H9 (cell line): ENCODE results near the gene VEZT. TPM values are rescaled to one million over a fixed set of nuclear protein-coding genes. Genes with fewer than 3 reads are reported as not detected.

ENCODE experiments used
- DNase-seq: peaks from one replicate; pipeline ENCODE4 v3.0.0-alpha.2; 2017
- H2AFZ ChIP-seq: one replicate; pipeline ENCODE4 v1.6.1; 2013; ENCODE audit warnings: mild to moderate bottlenecking, low read length, control low read depth, moderate library complexity
- H2AK5ac ChIP-seq: 2 replicates; pipeline ENCODE4 v1.6.1; 2013; ENCODE audit warnings: low read length, control low read depth, mixed read lengths; ENCODE audit not compliant: insufficient read length
- H2BK120ac ChIP-seq: one replicate; pipeline ENCODE4 v1.6.1; 2013; ENCODE audit warnings: low read depth, mild to moderate bottlenecking, low read length, control low read depth, inconsistent platforms; ENCODE audit not compliant: poor library complexity, severe bottlenecking
- H2BK12ac ChIP-seq: 2 replicates; pipeline ENCODE4 v1.6.1; 2013; ENCODE audit warnings: low read length, control low read depth, mixed read lengths, low read depth; ENCODE audit not compliant: insufficient read length
- H2BK15ac ChIP-seq: 2 replicates; pipeline ENCODE4 v1.6.1; 2013; ENCODE audit warnings: low read depth, low read length, control low read depth
- H2BK20ac ChIP-seq: one replicate; pipeline ENCODE4 v1.6.1; 2013; ENCODE audit warnings: low read depth, mild to moderate bottlenecking, low read length, control low read depth, inconsistent platforms; ENCODE audit not compliant: poor library complexity, severe bottlenecking
- H2BK5ac ChIP-seq: 2 replicates; pipeline ENCODE4 v1.6.1; 2013; ENCODE audit warnings: low read length, control low read depth, mixed read lengths; ENCODE audit not compliant: insufficient read length
- H3K14ac ChIP-seq: 2 replicates; pipeline ENCODE4 v1.6.1; 2013; ENCODE audit warnings: low read length, control low read depth; ENCODE audit not compliant: insufficient read depth
- H3K18ac ChIP-seq: 2 replicates; pipeline ENCODE4 v1.6.1; 2013; ENCODE audit warnings: low read depth, mild to moderate bottlenecking, mixed read lengths, low read length, control low read depth; ENCODE audit not compliant: insufficient read length
- H3K23ac ChIP-seq: 2 replicates; pipeline ENCODE4 v1.6.1; 2013; ENCODE audit warnings: low read length, control low read depth, mixed read lengths, low read depth; ENCODE audit not compliant: insufficient read length
- H3K23me2 ChIP-seq: 2 replicates; pipeline ENCODE4 v1.6.1; 2013; ENCODE audit warnings: low read depth, mild to moderate bottlenecking, mixed read lengths, low read length, control low read depth; ENCODE audit not compliant: insufficient read length, poor library complexity, severe bottlenecking
- H3K27ac ChIP-seq: 2 replicates; pipeline ENCODE4 v1.5.1; 2013; ENCODE audit warnings: low read length, control low read depth, mixed read lengths, low read depth; ENCODE audit not compliant: insufficient read length
- H3K27me3 ChIP-seq: 2 replicates; pipeline ENCODE4 v1.6.1; 2013; ENCODE audit warnings: low read length, control low read depth, inconsistent platforms; ENCODE audit not compliant: insufficient read depth
- H3K4ac ChIP-seq: 2 replicates; pipeline ENCODE4 v1.6.1; 2013; ENCODE audit warnings: low read depth, mild to moderate bottlenecking, control low read depth, inconsistent platforms, low read length, moderate library complexity
- H3K4me1 ChIP-seq: 2 replicates; pipeline ENCODE4 v1.6.1; 2013; ENCODE audit warnings: low read length, control low read depth, inconsistent platforms; ENCODE audit not compliant: insufficient read depth
- H3K4me2 ChIP-seq: 2 replicates; pipeline ENCODE4 v1.6.1; 2013; ENCODE audit warnings: low read length, control low read depth, mixed read lengths; ENCODE audit not compliant: insufficient read length, insufficient read depth
- H3K56ac ChIP-seq: 2 replicates; pipeline ENCODE4 v1.6.1; 2013; ENCODE audit warnings: low read depth, mild to moderate bottlenecking, mixed read lengths, low read length, control low read depth; ENCODE audit not compliant: insufficient read length
- H3K79me1 ChIP-seq: 2 replicates; pipeline ENCODE4 v1.6.1; 2013; ENCODE audit warnings: low read depth, mild to moderate bottlenecking, moderate library complexity, low read length, control low read depth, inconsistent platforms; ENCODE audit not compliant: insufficient read depth, poor library complexity, severe bottlenecking
- H3K79me2 ChIP-seq: 2 replicates; pipeline ENCODE4 v1.6.1; 2013; ENCODE audit warnings: low read length, control low read depth, inconsistent platforms; ENCODE audit not compliant: insufficient read depth
- H3K9ac ChIP-seq: 2 replicates; pipeline ENCODE4 v1.6.1; 2013; ENCODE audit warnings: low read length, control low read depth, mixed read lengths; ENCODE audit not compliant: insufficient read length; ENCODE audit errors: extremely low read depth
- H3K9me3 ChIP-seq: one replicate; pipeline ENCODE4 v1.6.1; 2013; ENCODE audit warnings: low read depth, low read length, inconsistent platforms; ENCODE audit not compliant: control insufficient read depth
- H3T11ph ChIP-seq: one replicate; pipeline ENCODE4 v1.6.1; 2013; ENCODE audit warnings: mild to moderate bottlenecking, low read length, control low read depth, inconsistent platforms
- H4K20me1 ChIP-seq: one replicate; pipeline ENCODE4 v1.6.1; 2013; ENCODE audit not compliant: control insufficient read depth, insufficient read length, insufficient read depth
- H4K5ac ChIP-seq: 2 replicates; pipeline ENCODE4 v1.6.1; 2013; ENCODE audit warnings: low read depth, mild to moderate bottlenecking, mixed read lengths, low read length, control low read depth; ENCODE audit not compliant: insufficient read length
- H4K8ac ChIP-seq: replicated peaks from 2 replicates; pipeline ENCODE4 v1.6.1; 2013; ENCODE audit warnings: low read length, control low read depth, mixed read lengths, low read depth; ENCODE audit not compliant: insufficient read length
- H4K91ac ChIP-seq: 2 replicates; pipeline ENCODE4 v1.6.1; 2013; ENCODE audit warnings: low read depth, mild to moderate bottlenecking, moderate library complexity, mixed read lengths, low read length, control low read depth; ENCODE audit not compliant: insufficient read length
- H3K27ac Mint-ChIP-seq, 3 experiments: 2 replicates in 2 of 3; 3 replicates in 1 of 3; pipeline ENCODE4 v1.8.0; 2020 to 2021; ENCODE audit warnings: mixed read lengths in 3 of 3, mild to moderate bottlenecking in 1 of 3, moderate library complexity in 1 of 3
- H3K27me3 Mint-ChIP-seq: 2 replicates; pipeline ENCODE4 v1.8.0; 2021; ENCODE audit warnings: low read depth, mild to moderate bottlenecking, moderate library complexity, mixed read lengths
- H3K36me3 Mint-ChIP-seq, 3 experiments: 2 replicates in 2 of 3; 3 replicates in 1 of 3; pipeline ENCODE4 v1.8.0; 2020 to 2021; ENCODE audit warnings: low read depth in 3 of 3, mixed read lengths in 3 of 3; ENCODE audit not compliant: insufficient read depth in 1 of 3
- H3K4me1 Mint-ChIP-seq, 2 experiments: 2 replicates each; pipeline ENCODE4 v1.8.0; 2020; ENCODE audit warnings: mixed read lengths in 2 of 2
- H3K4me3 Mint-ChIP-seq, 2 experiments: 2 replicates in 1 of 2; 3 replicates in 1 of 2; pipeline ENCODE4 v1.8.0; 2020 to 2021; ENCODE audit warnings: mild to moderate bottlenecking in 2 of 2, mixed read lengths in 2 of 2, moderate library complexity in 1 of 2
- H3K9me3 Mint-ChIP-seq, 2 experiments: 2 replicates in 1 of 2; 3 replicates in 1 of 2; pipeline ENCODE4 v1.8.0; 2020; ENCODE audit warnings: mild to moderate bottlenecking in 2 of 2, mixed read lengths in 2 of 2, moderate library complexity in 1 of 2
- CTCF ChIP-seq: fragments of 200-600 bp; sonication (generic); conservative IDR thresholded peaks from 3 replicates; pipeline ENCODE4 v1.8.0; 2021; ENCODE audit warnings: antibody characterized with exemption, mild to moderate bottlenecking
- WGBS: extraction: QIAGEN DNeasy Blood & Tissue Kit; methylation state at CpG from one replicate; pipeline ENCODE4 v1.1.7; 2013; ENCODE audit warnings: missing lambda C conversion rate, low lambda C conversion rate, mixed read lengths; ENCODE audit not compliant: insufficient read length; ENCODE audit errors: extremely low coverage; 5-methylcytosine and 5-hydroxymethylcytosine counted together
- total RNA-seq: library from RNA; stranded (reverse); gene quantifications from 2 replicates; pipeline ENCODE4 v1.2.1, GENCODE V29; 2021

VEZT gene
- total RNA-seq, 1 experiment from 2014 or later, result 69.8 TPM

GRCh38 chr12:95207407-95207806 is 10.2 kb upstream of the VEZT start:
- Histone ChIP-seq H2BK15ac (no peak overlapping the region), H3K79me2 (peaks cover 4% of the 10 kb centered on the region; the same call in 1 of the 2 replicates)
- H3K27ac Mint-ChIP-seq, result peak overlapping the region; percentile 78 to 89 (median 87)

More at GRCh38 chr12:95207407-95207806, 10.2 kb upstream of the VEZT start:
- no peak for DNase-seq
- Histone ChIP-seq H2AK5ac (no peak overlapping the region), H3K4ac (no peak overlapping the region), H3K4me1 (peaks cover 27% of the 10 kb centered on the region), H2BK5ac (no peak overlapping the region), H2AFZ (no peak overlapping the region), H2BK120ac (no peak overlapping the region), H3K4me2 (peak overlapping the region; percentile 6), H3K18ac (no peak overlapping the region), H2BK12ac (no peak overlapping the region), H4K8ac (no peak overlapping the region), H4K20me1 (no peaks in the 10 kb centered on the region), H3K23ac (no peak overlapping the region), H3K9me3 (no peaks in the 10 kb centered on the region), H3T11ph (no peak overlapping the region), H3K9ac (no peak overlapping the region), H3K27me3 (no peaks in the 10 kb centered on the region), H3K79me1 (peaks cover 3% of the 10 kb centered on the region), H3K27ac (peak overlapping the region; percentile 39), H3K14ac (no peak overlapping the region), H4K91ac (no peak overlapping the region), H4K5ac (no peak overlapping the region), H3K56ac (no peak overlapping the region), H3K23me2 (no peaks in the 10 kb centered on the region), H2BK20ac (no peak overlapping the region)
- Mint-ChIP-seq H3K4me3 (peak overlapping the region; percentile 5 to 6; a peak in 2 of 5 replicates), H3K36me3 (peaks cover 21 to 33% (median 30%) of the 10 kb centered on the region in 3 experiments), H3K4me1 (peaks cover 72 to 75% of the 10 kb centered on the region in 2 experiments), H3K27me3 (no peaks in the 10 kb centered on the region), H3K9me3 (no peaks in the 10 kb centered on the region)
- TF ChIP-seq CTCF, result no peak
- WGBS, result no CpG with 5 or more reads among the region's 2 CpGs
